OCI-LY3 (cell line): ENCODE measurements around the gene KATNIP.

Experiments
- H2AFZ ChIP-seq: fragments of 200-600, 300-600 bp; shearing (Covaris generic); 2 replicates; pipeline ENCODE4 v1.6.0; 2014; ENCODE audit warnings: antibody characterized with exemption, low read depth, low read length
- H3K27ac ChIP-seq: fragments of 200-600, 300-600 bp; sonication (generic); 2 replicates; pipeline ENCODE4 v1.5.1; 2014; ENCODE audit warnings: mild to moderate bottlenecking, low read length, moderate library complexity, mixed read lengths
- H3K27me3 ChIP-seq: fragments of 200-600, 300-600 bp; sonication (generic); 2 replicates; pipeline ENCODE4 v1.6.1; 2014; ENCODE audit warnings: low read depth, low read length, mixed read lengths
- H3K36me3 ChIP-seq: fragments of 200-600, 300-600 bp; sonication (generic); replicated peaks from 2 replicates; pipeline ENCODE3; 2014; ENCODE audit warnings: low read depth, low read length, mixed read lengths
- H3K4me1 ChIP-seq: fragments of 300-600, 200-600 bp; sonication (generic); 2 replicates; pipeline ENCODE4 v1.6.1; 2014; ENCODE audit warnings: low read length, mixed read lengths
- H3K4me2 ChIP-seq: fragments of 200-600, 300-600 bp; sonication (generic); 2 replicates; pipeline ENCODE4 v1.6.1; 2014; ENCODE audit warnings: low read length, mixed read lengths
- H3K4me3 ChIP-seq: fragments of 300-600, 200-600 bp; sonication (generic); 2 replicates; pipeline ENCODE4 v1.5.1; 2014; ENCODE audit warnings: antibody characterized with exemption, mild to moderate bottlenecking, low read length, moderate library complexity
- H3K79me2 ChIP-seq: fragments of 300-600, 200-600 bp; shearing (Covaris generic); 2 replicates; pipeline ENCODE4 v1.6.1; 2014; ENCODE audit warnings: mild to moderate bottlenecking, low read length, mixed read lengths
- H3K9ac ChIP-seq: fragments of 300-600, 200-600 bp; shearing (Covaris generic); 2 replicates; pipeline ENCODE4 v1.6.0; 2014; ENCODE audit warnings: mild to moderate bottlenecking, low read length, moderate library complexity
- H3K9me3 ChIP-seq: fragments of 200-600, 300-600 bp; shearing (Covaris generic); 2 replicates; pipeline ENCODE4 v1.6.1; 2014; ENCODE audit warnings: low read length, mixed read lengths; ENCODE audit not compliant: insufficient read depth
- H4K20me1 ChIP-seq: fragments of 200-600, 300-600 bp; sonication (generic); 2 replicates; pipeline ENCODE4 v1.6.1; 2016; ENCODE audit warnings: low read length, mixed read lengths; ENCODE audit not compliant: insufficient read depth
- EZH2phosphoT487 ChIP-seq: fragments of 200-600 bp; shearing (Covaris generic); IDR thresholded peaks from 2 replicates; pipeline ENCODE4 v1.6.1; 2018; ENCODE audit warnings: antibody characterized with exemption, mixed run types, low read depth
- TF ChIP-seq, protein P1 (sequence below): fragments of 200-600, 300-600 bp; sonication (generic); IDR thresholded peaks from 2 replicates; pipeline ENCODE4 v1.5.1; 2014; ENCODE audit warnings: antibody characterized with exemption, low read length, low read depth

Gene KATNIP

DNA sequence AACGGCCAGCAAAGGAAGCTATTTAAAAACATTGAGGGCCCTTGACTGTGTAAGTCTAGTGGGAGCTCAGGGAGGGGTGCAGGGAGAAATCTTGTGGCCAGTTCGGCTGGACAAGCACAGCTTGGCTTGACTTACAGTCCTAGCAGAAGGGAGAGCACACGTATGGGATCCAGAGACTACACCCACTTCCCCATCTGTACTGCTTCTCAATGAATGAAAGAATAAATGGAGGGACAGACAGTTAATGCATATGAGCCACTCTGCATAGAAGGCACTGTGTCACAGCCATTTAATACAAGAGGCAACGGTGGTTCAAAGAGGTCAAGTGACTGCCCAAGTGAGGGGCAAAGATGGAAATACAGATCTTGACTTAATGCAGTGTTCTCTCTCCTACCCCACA, 15.7 kb upstream of the KATNIP start:
- Histone ChIP-seq H3K27ac (no peak overlapping the region), H3K79me2 (no peaks in the 10 kb centered on the region), H3K9me3 (no peaks in the 10 kb centered on the region), H3K27me3 (no peaks in the 10 kb centered on the region), H3K4me1 (no peaks in the 10 kb centered on the region), H3K9ac (no peak overlapping the region), H3K4me3 (no peak overlapping the region), H3K36me3 (peaks cover 52% of the 10 kb centered on the region), H3K4me2 (no peak overlapping the region), H4K20me1 (no peaks in the 10 kb centered on the region), H2AFZ (no peak overlapping the region)
- TF ChIP-seq, protein P1, sequence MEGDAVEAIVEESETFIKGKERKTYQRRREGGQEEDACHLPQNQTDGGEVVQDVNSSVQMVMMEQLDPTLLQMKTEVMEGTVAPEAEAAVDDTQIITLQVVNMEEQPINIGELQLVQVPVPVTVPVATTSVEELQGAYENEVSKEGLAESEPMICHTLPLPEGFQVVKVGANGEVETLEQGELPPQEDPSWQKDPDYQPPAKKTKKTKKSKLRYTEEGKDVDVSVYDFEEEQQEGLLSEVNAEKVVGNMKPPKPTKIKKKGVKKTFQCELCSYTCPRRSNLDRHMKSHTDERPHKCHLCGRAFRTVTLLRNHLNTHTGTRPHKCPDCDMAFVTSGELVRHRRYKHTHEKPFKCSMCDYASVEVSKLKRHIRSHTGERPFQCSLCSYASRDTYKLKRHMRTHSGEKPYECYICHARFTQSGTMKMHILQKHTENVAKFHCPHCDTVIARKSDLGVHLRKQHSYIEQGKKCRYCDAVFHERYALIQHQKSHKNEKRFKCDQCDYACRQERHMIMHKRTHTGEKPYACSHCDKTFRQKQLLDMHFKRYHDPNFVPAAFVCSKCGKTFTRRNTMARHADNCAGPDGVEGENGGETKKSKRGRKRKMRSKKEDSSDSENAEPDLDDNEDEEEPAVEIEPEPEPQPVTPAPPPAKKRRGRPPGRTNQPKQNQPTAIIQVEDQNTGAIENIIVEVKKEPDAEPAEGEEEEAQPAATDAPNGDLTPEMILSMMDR = no peak
- no peak for TF ChIP-seq EZH2phosphoT487

DNA sequence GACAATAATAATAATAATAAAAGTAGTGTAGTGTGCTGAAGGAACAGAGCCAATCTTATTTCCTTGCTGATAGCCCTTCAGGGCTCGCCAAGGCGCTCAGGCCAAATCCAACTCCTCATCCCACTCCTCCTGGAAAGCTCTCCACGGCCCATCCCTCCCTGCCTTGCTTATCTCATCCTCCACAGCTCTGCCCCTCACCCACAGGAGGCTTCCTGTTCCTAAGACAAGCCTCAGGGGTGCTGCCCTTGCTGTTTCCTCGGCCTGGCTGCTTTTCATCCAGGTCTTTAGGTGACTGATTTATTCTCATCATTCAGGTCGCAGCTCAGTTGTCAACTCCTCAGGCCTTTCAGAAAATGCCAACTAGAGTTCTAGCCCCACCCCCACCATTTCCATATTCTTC, 11.4 kb upstream of the KATNIP start:
- TF ChIP-seq EZH2phosphoT487 = no peak
- TF ChIP-seq, protein P1 = no peak
- Histone ChIP-seq H3K4me1 (no peaks in the 10 kb centered on the region), H3K9ac (no peak overlapping the region), H3K27ac (no peak overlapping the region), H3K4me2 (no peak overlapping the region), H3K9me3 (no peaks in the 10 kb centered on the region), H3K79me2 (no peaks in the 10 kb centered on the region), H4K20me1 (no peaks in the 10 kb centered on the region), H3K27me3 (no peaks in the 10 kb centered on the region), H3K4me3 (no peak overlapping the region), H2AFZ (no peak overlapping the region), H3K36me3 (peaks cover 59% of the 10 kb centered on the region)

DNA sequence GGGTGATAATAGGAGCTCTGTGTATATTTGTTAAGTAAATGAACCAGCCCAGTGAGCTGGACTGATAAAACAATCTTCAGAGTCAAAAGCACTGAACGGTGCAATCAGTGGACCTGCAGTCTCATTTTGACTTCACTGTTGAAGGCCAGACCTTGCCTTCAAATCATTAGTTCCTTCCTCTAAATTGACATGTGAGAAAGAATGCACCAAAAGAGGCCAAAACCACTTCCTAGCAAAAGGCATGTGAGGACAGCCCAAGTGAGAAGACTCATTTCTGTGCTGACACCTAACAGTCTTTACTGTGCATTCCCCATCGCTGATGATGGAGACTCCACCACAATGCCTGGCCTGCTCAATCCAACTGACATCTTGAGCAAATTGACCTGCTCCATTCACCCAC, 10.8 kb upstream of the KATNIP start:
- no peak overlapping the region for H3K9ac ChIP-seq
- H3K79me2 ChIP-seq = no peaks in the 10 kb centered on the region
- H3K27ac ChIP-seq = no peak overlapping the region
- no peak for TF ChIP-seq EZH2phosphoT487
- TF ChIP-seq, protein P1 = no peak
- H3K9me3 ChIP-seq = no peaks in the 10 kb centered on the region
- H3K4me3 ChIP-seq = no peak overlapping the region
- peaks cover 59% of the 10 kb centered on the region for H3K36me3 ChIP-seq
- H3K27me3 ChIP-seq = no peaks in the 10 kb centered on the region
- H3K4me2 ChIP-seq = no peak overlapping the region
- no peaks in the 10 kb centered on the region for H3K4me1 ChIP-seq
- no peak overlapping the region for H2AFZ ChIP-seq
- no peaks in the 10 kb centered on the region for H4K20me1 ChIP-seq

DNA sequence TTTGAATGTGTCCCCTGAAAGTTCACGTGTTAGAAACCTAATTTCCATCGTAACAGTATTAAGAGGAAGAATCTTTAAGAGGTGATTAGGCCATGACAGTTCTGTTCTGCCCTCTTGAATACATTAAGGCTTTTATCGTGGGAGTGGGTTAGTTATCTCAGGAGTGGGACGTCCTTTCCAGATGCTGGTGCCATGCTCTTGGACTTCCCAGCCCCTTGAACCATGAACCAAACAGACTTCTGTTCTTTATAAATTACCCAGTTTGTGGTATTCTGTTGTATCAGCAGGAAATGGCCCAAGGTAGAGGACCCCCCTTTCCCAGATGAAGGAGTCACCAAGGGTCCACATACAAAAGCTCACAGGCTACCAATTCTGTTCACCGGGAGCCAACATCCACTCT, 10.3 kb upstream of the KATNIP start:
- H3K4me2 ChIP-seq = no peak overlapping the region
- H3K4me3 ChIP-seq = no peak overlapping the region
- H4K20me1 ChIP-seq = no peaks in the 10 kb centered on the region
- no peaks in the 10 kb centered on the region for H3K9me3 ChIP-seq
- H3K27me3 ChIP-seq = no peaks in the 10 kb centered on the region
- no peak overlapping the region for H2AFZ ChIP-seq
- no peak overlapping the region for H3K9ac ChIP-seq
- no peaks in the 10 kb centered on the region for H3K79me2 ChIP-seq
- TF ChIP-seq, protein P1 = no peak
- no peak for TF ChIP-seq EZH2phosphoT487
- H3K36me3 ChIP-seq = peaks cover 54% of the 10 kb centered on the region
- H3K4me1 ChIP-seq = no peaks in the 10 kb centered on the region
- no peak overlapping the region for H3K27ac ChIP-seq
